Activated CD4-positive, alpha-beta T cell treated with anti-CD3 and anti-CD28 coated beads, Interleukin-2, amount 10 ng/mL, durations not matched to agents 7 days and 5 days (primary cell): Measurements from ENCODE around the gene BRD9. TPM values are rescaled to one million over a fixed set of nuclear protein-coding genes. Genes with fewer than 3 reads are reported as not detected.
"Not testable (repeated sequence)": the region's sequence is repeated elsewhere in the genome, so short reads cannot be mapped to it uniquely, and the experiment has no call there.

Experiments used
- CTCF ChIA-PET: fragments of 350-600 bp; sonication (Branson Sonifier 250); formaldehyde crosslinking; loops from one replicate; lab custom pipeline; 2021; ENCODE audit warnings: antibody characterized with exemption; lab: Charles Lee
- POLR2A ChIA-PET: fragments of 350-600 bp; sonication (Branson Sonifier 250); formaldehyde crosslinking; loops from one replicate; lab custom pipeline; 2021; ENCODE audit warnings: antibody characterized with exemption; lab: Charles Lee
- DNase-seq: peaks from one replicate; pipeline ENCODE4 v3.0.0-alpha.2; 2020
- H3K27ac Mint-ChIP-seq: one replicate; pipeline ENCODE4 v1.8.0; 2021; ENCODE audit warnings: mild to moderate bottlenecking, moderate library complexity, mixed read lengths
- H3K27me3 Mint-ChIP-seq: one replicate; pipeline ENCODE4 v1.8.0; 2021; ENCODE audit warnings: mixed read lengths
- H3K36me3 Mint-ChIP-seq: one replicate; pipeline ENCODE4 v1.8.0; 2021; ENCODE audit warnings: low read depth, mixed read lengths
- H3K4me1 Mint-ChIP-seq: one replicate; pipeline ENCODE4 v1.8.0; 2021; ENCODE audit warnings: mixed read lengths
- H3K4me3 Mint-ChIP-seq: one replicate; pipeline ENCODE4 v1.8.0; 2021; ENCODE audit warnings: mild to moderate bottlenecking, moderate library complexity, mixed read lengths
- H3K9me3 Mint-ChIP-seq: one replicate; pipeline ENCODE4 v1.8.0; 2021; ENCODE audit warnings: mixed read lengths
- total RNA-seq, 2 experiments: library from RNA; stranded (reverse); gene quantifications; one replicate each; pipeline ENCODE4 v1.2.3, GENCODE V29; 2021

Gene BRD9
- total RNA-seq, 2 experiments from 2014 or later, result 52.7 to 59.1 TPM

GRCh38 chr5:854966-855743 lies 37.4 kb downstream of the BRD9 start:
- no peaks in the 10 kb centered on the region for H3K27me3 Mint-ChIP-seq
- no peak overlapping the region for H3K4me3 Mint-ChIP-seq
- no peak for DNase-seq
- ChIA-PET CTCF (no interaction called here), POLR2A (no interaction called here)
- no peaks in the 10 kb centered on the region for H3K4me1 Mint-ChIP-seq
- no peaks in the 10 kb centered on the region for H3K36me3 Mint-ChIP-seq
- no peak overlapping the region for H3K27ac Mint-ChIP-seq
- H3K9me3 Mint-ChIP-seq, result no peaks in the 10 kb centered on the region

GRCh38 chr5:854217-854616 lies 38.4 kb downstream of the BRD9 start:
- Mint-ChIP-seq H3K4me1 (no peaks in the 10 kb centered on the region), H3K9me3 (no peaks in the 10 kb centered on the region), H3K27ac (no peak overlapping the region), H3K4me3 (no peak overlapping the region), H3K36me3 (no peaks in the 10 kb centered on the region), H3K27me3 (no peaks in the 10 kb centered on the region)
- ChIA-PET POLR2A (no interaction called here), CTCF (no interaction called here)
- DNase-seq, result no peak

GRCh38 chr5:853416-854090 lies 39.0 kb downstream of the BRD9 start:
- H3K9me3 Mint-ChIP-seq, H3K4me3 Mint-ChIP-seq, CTCF ChIA-PET, H3K4me1 Mint-ChIP-seq, DNase-seq, POLR2A ChIA-PET, H3K36me3 Mint-ChIP-seq, H3K27ac Mint-ChIP-seq, H3K27me3 Mint-ChIP-seq: not testable (repeated sequence)

GRCh38 chr5:852431-853401 lies 39.9 kb downstream of the BRD9 start:
- H3K36me3 Mint-ChIP-seq, result no peaks in the 10 kb centered on the region
- no peak overlapping the region for H3K27ac Mint-ChIP-seq
- H3K4me3 Mint-ChIP-seq, result no peak overlapping the region
- ChIA-PET CTCF (no interaction called here), POLR2A (interaction anchor here (0.6 kb wide), 1 partner anchor 394 kb away, joined by 4 read pairs; no protein-coding TSS in a partner anchor)
- no peaks in the 10 kb centered on the region for H3K9me3 Mint-ChIP-seq
- no peaks in the 10 kb centered on the region for H3K4me1 Mint-ChIP-seq
- no peak for DNase-seq
- H3K27me3 Mint-ChIP-seq, result no peaks in the 10 kb centered on the region

GRCh38 chr5:852018-852417 lies 40.6 kb downstream of the BRD9 start:
- Mint-ChIP-seq H3K27ac (no peak overlapping the region), H3K4me1 (no peaks in the 10 kb centered on the region), H3K36me3 (no peaks in the 10 kb centered on the region), H3K27me3 (no peaks in the 10 kb centered on the region), H3K4me3 (no peak overlapping the region), H3K9me3 (no peaks in the 10 kb centered on the region)
- ChIA-PET POLR2A (no interaction called here), CTCF (no interaction called here)
- DNase-seq, result no peak

- no peaks in the 10 kb centered on the region for H3K9me3 Mint-ChIP-seq
- POLR2A ChIA-PET, result no interaction called here
These were observed 41.0 kb downstream of the BRD9 start for GRCh38 chr5:851553-851952.

GRCh38 chr5:851076-851475 lies 41.5 kb downstream of the BRD9 start:
- POLR2A ChIA-PET, result no interaction called here
- Mint-ChIP-seq H3K27me3 (no peaks in the 10 kb centered on the region), H3K4me3 (no peak overlapping the region), H3K27ac (no peak overlapping the region), H3K9me3 (no peaks in the 10 kb centered on the region), H3K36me3 (no peaks in the 10 kb centered on the region), H3K4me1 (no peaks in the 10 kb centered on the region)
- DNase-seq, result no peak
- CTCF ChIA-PET, result no interaction called here

More at GRCh38 chr5:851553-851952, 41.0 kb downstream of the BRD9 start:
- H3K4me1 Mint-ChIP-seq, result no peaks in the 10 kb centered on the region
- DNase-seq, result no peak
- no peaks in the 10 kb centered on the region for H3K27me3 Mint-ChIP-seq
- CTCF ChIA-PET, result no interaction called here
- H3K27ac Mint-ChIP-seq, result no peak overlapping the region
- no peak overlapping the region for H3K4me3 Mint-ChIP-seq
- no peaks in the 10 kb centered on the region for H3K36me3 Mint-ChIP-seq

- no peak for DNase-seq
- Mint-ChIP-seq H3K27me3 (no peaks in the 10 kb centered on the region), H3K27ac (no peak within 1 kb of the TSS), H3K9me3 (no peaks in the 10 kb centered on the region), H3K36me3 (no peaks in the 10 kb centered on the region), H3K4me1 (no peaks in the 10 kb centered on the region), H3K4me3 (no peak within 1 kb of the TSS)
- CTCF ChIA-PET, result no interaction called here
- POLR2A ChIA-PET, result no interaction called here
These were observed 42.0 kb downstream of the BRD9 start, which contains the start of gene ZDHHC11 for GRCh38 chr5:850511-851006. ZDHHC11 (minus strand) TSS chr5:850986; CDS start chr5:850602, 384 bp downstream.

GRCh38 chr5:849651-850301 lies 42.8 kb downstream of the BRD9 start:
- Mint-ChIP-seq H3K4me1 (no peaks in the 10 kb centered on the region), H3K27ac (no peak overlapping the region), H3K9me3 (no peaks in the 10 kb centered on the region), H3K36me3 (no peaks in the 10 kb centered on the region), H3K27me3 (no peaks in the 10 kb centered on the region), H3K4me3 (no peak overlapping the region)
- POLR2A ChIA-PET, result no interaction called here
- CTCF ChIA-PET, result interaction anchor here (1.7 kb wide), 1 partner anchor 15 kb away, joined by 4 read pairs; no protein-coding TSS in a partner anchor
- no peak for DNase-seq

- Mint-ChIP-seq H3K27me3 (no peaks in the 10 kb centered on the region), H3K9me3 (no peaks in the 10 kb centered on the region), H3K27ac (no peak overlapping the region), H3K4me3 (no peak overlapping the region), H3K36me3 (no peaks in the 10 kb centered on the region), H3K4me1 (no peaks in the 10 kb centered on the region)
- CTCF ChIA-PET, result interaction anchor here (1.7 kb wide), 1 partner anchor 16 kb away, joined by 4 read pairs; no protein-coding TSS in a partner anchor
- POLR2A ChIA-PET, result no interaction called here
- no peak for DNase-seq
These were observed 43.9 kb downstream of the BRD9 start for GRCh38 chr5:848671-849111.

- POLR2A ChIA-PET, H3K36me3 Mint-ChIP-seq, DNase-seq: not testable (repeated sequence)
These were observed 44.9 kb downstream of the BRD9 start for GRCh38 chr5:847736-848135.

GRCh38 chr5:847212-847611 lies 45.4 kb downstream of the BRD9 start:
- H3K27me3 Mint-ChIP-seq, DNase-seq, H3K27ac Mint-ChIP-seq, H3K36me3 Mint-ChIP-seq, H3K9me3 Mint-ChIP-seq, POLR2A ChIA-PET, H3K4me3 Mint-ChIP-seq, CTCF ChIA-PET, H3K4me1 Mint-ChIP-seq: not testable (repeated sequence)

More at GRCh38 chr5:847736-848135, 44.9 kb downstream of the BRD9 start:
- H3K4me3 Mint-ChIP-seq, H3K27me3 Mint-ChIP-seq, H3K27ac Mint-ChIP-seq, H3K4me1 Mint-ChIP-seq, H3K9me3 Mint-ChIP-seq, CTCF ChIA-PET: not testable (repeated sequence)
